GM03348 (cell line): Measurements from ENCODE around the gene P2RX6.

ENCODE experiments used
- DNase-seq: peaks from one replicate; pipeline ENCODE4 v3.0.0; 2012; ENCODE audit warnings: low spot score

Gene P2RX6

DNA sequence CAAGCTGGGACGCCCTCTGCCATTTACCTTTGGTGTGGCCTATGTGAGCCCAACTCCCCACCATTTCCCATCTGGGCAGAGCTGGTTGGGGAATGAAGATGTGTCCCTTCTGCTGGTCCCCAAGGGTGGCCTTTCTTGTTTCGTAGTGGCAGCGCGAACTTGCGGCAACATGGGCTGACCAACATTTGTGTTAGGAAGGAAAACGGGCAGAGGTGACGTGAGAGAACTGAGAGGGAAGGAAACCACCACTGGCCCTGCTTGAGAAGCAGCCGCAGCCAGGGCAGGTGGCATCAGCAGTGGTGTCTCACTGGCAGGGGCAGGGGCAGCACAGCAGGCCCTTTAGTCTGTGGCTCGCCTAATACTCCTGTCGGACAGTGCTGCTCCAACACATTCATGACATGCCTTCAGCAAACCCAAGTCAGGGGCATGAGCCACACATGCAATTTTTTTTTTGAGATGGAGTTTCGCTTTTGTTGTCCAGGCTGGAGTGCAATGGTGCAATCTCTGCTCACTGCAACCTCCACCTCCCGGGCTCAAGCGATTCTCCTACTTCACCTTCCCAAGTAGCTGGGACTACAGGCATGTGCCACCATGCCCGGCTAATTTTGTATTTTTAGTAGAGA is 60.7 kb downstream of the P2RX6 start:
- DNase-seq = no peak

GRCh38 chr22:21076912-21077625 is 62.1 kb downstream of the P2RX6 start:
- DNase-seq = no peak
